Stimulated activated CD4-positive, alpha-beta T cell treated with anti-CD3 and anti-CD28 coated beads, Interleukin-1b, Interleukin-23, amount 100 ng/mL, for 4 hours (primary cell): ENCODE data around the gene ENPP1.
A peak's percentile ranks its signal among the peaks of the same experiment; 100 is the strongest.

Experiments
- DNase-seq, 2 donors: peaks; one replicate each; pipeline ENCODE4 v3.0.0-alpha.2; 2020; ENCODE audit warnings: low read depth in 2 of 2

Gene ENPP1

DNA sequence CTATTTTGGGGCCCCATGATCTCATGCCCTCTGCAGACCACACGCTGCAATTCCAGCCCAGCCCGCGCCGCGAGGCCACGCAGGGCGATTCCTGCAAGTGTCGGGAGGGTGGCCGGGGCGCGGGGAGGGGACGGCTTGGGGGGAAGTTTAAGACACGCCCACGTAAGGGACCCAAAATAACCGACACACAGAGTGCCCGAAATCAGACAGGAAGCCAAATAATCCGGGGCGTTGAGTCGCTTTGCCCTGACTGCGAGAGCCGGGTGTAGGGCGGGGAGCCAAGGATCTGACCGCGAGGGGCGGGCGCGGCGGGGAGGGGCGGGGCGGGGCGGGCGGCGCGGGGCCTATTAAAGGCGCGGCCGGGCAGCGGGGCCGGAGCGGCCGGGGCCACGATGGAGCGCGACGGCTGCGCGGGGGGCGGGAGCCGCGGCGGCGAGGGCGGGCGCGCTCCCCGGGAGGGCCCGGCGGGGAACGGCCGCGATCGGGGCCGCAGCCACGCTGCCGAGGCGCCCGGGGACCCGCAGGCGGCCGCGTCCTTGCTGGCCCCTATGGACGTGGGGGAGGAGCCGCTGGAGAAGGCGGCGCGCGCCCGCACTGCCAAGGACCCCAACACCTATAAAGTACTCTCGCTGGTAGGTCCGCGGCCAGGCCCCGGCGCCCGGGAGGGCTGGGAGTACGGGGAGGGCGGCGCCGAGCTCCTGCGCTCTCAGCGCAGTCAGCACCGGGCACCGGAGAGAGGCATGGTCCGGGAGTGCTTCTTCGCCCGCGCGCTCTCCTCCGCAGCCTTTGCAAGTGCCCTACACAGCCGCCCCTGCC is at the start of gene ENPP1:
ENPP1 (plus strand) TSS at position 377 of the 816 bp plus-strand sequence; CDS start at position 393, 16 bp downstream.
- peak in 1 of 2 donors; percentile 29 for DNase-seq

DNA sequence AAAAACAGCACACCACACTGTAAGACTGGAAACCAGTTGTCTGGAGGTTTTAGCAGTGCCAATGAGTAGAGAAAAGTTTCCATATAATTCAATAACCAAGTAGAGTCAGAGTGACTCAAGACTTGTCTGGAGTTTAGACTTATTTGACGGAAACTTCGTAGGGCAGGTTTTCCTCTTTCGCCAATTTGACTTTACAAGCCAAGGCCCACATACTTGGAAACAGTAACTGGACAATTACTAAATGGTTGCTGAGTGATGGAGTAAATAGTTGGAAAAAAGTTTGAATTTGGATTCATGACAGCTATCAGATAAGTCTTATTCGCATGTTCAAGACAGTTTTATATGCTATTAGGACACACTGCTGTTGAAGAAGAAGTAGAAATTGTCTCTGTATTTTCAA is 48.9 kb upstream of the ENPP1 start:
- DNase-seq, result no peak

DNA sequence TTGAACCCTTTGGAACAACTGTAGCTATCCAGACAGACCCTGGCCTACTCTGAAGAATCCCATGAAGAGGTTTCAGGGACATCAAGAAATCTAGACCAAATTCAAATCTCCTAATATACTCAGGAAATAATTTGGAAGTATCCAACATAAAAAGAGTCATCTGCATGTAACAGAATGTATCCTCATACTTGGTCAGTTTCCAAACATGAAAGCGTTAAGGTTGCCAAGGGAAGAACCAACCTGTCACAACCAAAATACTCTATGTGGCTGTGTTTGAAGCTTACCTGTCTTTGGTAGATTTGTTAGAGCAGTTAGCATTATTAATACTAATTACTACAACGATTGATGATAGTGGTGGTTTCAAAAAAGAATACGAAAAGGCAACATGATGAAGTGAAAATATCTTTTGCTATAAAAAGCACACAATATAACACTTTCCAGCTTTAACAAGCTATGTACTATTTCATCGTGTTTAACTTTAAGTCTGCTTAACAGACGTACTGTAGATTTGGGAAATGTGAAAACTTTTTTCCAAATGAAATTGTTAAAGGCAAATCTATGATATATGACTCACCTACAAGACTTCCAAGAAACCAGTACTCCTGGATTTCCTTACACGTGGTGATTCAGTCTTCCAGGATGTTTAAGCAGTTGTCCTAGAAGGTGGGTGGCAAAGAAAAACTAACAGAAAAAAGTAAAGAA is 46.6 kb upstream of the ENPP1 start:
- no peak for DNase-seq

DNA sequence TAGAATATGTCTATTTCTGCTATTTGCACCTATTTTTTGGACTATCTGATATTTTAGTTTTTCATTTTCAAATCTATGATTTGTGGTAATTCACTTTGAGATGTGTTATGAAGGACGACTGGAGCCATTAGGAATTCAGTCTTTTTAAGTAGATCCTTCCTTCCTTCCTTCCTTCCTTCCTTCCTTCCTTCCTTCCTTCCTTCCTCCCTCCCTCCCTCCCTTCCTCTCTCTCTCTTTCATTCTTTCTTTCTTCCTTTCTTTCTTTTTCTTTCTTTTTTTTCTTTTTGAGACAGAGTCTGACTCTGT is 46.1 kb upstream of the ENPP1 start:
- no peak for DNase-seq

DNA sequence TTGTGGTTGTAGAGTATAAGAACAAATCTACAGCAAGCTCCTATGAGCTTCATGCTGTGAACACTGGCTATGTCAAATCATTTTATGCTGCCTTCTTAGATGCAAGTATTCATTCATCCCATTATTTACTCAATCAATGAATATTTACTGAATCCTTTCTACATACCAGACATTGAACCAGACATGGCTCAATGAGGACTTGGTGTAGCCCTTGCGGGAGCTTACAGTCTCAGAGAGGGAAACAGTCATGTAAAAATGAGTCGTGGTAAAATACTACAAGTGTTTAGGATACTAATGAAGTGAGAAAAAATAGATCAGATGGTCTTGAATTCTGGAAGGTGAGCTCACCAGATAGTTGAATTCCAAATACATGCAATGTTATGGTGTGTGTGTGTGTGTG is 44.8 kb upstream of the ENPP1 start:
- DNase-seq, result no peak

DNA sequence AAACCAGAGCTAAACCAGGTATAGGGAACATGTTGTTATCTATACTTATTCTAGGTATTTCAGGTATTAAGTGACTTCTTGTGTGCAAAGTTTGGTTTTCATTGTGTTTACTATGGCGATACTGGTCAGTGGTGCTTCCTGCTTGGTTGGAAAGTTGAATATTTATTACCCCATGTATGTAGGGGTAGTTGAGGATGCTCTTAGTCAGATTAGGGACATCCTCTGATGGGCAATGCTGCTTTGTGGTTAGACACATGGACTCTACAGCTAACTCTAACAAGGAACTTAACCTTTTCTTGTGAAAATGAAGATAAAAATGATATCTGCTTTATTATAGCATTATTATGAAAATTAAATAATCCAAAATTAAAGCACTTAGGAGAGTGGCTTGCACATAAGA is 44.1 kb upstream of the ENPP1 start:
- no peak for DNase-seq

DNA sequence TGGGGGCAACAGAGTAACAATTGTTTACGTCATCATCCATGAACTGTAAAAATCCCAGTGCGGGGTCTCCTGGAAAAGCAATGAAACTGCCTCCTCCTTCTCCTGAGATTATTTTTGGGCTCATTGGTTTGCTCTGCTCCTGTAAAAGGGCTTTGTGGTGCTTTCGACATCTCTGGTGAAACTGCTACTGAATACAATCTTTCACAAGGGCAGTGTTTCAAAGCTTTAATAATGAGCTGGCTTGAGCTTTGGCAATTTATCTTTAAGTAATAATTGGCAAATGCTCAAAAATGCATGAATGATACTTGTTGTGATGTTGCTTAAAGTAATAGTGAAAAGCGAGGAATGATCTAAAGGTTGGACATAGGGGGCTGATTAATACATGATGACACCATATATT is 43.5 kb upstream of the ENPP1 start:
- no peak for DNase-seq

DNA sequence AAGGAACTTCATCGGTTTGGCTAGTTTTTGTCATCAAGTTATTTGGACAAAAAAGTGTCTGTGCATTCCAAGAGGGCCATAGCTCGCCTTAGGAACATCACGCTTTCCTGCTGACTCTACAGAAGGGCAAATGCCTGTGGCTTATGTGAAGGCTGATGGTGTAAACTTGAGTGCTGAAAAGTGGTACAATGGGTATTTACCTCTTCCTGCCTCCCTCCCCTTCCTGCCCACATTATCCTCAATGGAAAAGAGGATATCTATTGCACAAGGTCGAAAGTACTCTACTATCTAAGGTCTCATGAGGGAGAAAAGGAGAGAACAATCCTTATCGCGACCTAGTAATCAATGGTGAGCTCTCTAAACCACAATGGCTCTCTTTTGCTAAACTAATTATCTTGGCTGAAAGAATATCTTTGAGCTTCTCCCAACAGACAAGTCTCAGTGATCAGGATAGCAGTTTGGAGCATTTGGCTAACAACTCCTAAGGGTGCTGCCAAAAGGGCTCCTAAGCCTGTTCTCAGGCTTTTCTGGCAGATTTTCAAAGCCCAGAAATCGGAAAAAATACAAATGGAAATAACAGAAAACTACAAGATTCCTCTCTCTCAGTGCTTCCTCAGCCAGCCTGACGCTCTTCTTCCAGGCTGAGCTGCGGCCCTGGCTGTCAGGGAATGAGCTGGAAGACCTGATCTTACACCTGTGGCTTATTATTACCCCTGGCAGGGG is 42.6 kb upstream of the ENPP1 start:
- no peak for DNase-seq

DNA sequence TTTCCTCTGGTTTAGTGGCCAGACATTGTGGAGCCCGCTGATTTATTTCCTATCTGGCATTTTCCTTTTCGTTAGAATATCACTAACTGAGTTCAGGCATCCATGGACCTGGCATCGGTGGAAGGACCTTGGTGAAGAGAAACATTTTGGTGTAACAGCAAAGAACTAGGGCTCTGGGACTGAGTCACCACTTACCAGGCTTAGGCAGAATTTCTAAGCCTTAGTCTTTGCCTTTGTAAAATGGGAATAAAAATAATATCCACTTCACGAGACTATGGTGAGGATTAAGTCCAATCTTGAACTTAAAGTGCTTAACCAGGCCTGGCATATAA is 42.0 kb upstream of the ENPP1 start:
- DNase-seq, result no peak

DNA sequence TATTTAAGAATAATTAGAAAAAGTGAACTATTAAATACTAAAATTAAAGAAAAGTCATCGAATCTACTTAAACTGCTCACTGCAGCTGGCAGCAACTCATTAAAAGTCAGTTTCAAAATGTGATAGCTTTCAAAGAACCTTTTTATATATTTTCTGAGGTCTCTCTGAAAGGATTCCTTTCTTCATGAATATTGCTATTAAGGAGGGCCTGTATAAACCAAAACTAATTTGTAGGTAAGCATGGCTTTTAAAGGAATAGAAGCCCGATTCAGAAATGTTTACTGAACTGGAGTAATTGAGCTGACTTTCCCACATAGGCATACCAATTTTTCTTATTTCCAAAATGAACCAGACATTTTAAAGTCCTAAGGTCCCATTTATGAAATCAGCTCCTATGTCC is 41.2 kb upstream of the ENPP1 start:
- no peak for DNase-seq

DNA sequence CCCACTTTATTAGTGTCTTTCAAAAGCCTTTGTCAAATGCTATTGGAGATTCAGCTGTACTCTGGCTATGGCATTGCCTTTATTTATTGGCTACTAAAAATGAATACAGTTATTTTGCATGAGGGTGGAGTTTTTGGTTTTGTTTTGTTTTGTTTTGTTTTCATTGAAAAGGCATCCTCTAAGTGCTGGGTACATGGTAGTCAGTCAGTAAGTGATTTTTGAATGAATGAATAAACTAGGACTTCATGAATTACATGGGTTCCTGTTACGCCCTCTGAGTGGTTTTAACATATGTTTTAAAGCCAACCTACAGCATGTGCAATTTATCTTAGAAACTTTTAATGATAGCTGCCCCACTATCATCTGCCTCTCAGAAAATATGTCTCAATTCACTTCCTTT is 38.9 kb upstream of the ENPP1 start:
- DNase-seq, result no peak

DNA sequence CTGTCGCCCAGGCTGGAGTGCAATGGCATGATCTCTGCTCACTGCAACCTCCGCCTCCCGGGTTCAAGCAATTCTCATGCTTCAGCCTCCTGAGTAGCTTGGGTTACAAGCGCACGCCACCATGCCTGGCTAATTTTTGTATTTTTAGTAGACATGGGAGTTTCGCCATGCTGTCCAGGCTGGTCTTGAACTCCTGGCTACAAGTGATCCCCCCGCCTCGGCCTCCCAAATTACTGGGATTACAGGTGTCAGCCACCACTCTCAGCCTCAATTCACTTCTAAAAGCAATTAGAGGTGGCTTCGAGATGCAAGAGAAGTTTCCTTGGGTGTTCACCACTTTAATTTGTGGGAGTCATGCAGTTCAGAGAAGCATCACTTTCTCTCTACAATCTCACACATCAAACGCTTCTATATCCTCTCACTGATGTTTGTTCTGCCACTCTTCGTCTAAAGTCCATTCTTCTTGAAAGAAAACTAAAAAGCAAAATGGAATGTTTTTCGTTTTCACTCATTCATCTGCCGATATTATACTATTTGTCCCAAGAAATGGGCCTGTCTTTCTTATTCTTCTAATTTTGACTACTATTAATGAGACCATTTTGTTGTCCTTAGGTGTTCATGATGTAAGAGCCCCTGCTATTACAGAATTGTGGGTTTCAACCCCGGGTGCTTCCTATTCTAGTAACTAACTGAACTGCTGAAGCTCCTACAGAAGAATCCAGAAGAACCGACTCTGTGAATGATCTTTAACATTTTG is 38.3 kb upstream of the ENPP1 start:
- no peak for DNase-seq

DNA sequence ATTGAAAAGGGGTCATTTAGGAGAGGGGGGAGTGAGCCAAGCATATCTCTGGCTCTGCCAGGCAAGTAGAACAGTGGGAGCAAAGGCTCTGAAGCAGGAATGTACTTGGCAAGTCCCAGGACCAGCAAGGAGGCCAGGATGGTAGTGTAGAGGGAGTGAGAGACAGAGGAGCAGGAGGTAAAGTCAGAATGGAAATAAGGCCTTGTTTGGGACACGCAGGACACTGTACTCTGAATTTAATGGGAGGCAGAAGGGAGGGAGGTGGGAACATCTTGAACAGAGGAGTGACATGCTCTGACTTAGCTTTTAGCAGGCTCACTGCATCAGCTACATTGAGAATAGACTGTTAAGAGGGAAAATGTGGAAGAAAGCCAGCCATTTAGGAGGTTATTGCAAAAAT is 37.0 kb upstream of the ENPP1 start:
- no peak for DNase-seq

DNA sequence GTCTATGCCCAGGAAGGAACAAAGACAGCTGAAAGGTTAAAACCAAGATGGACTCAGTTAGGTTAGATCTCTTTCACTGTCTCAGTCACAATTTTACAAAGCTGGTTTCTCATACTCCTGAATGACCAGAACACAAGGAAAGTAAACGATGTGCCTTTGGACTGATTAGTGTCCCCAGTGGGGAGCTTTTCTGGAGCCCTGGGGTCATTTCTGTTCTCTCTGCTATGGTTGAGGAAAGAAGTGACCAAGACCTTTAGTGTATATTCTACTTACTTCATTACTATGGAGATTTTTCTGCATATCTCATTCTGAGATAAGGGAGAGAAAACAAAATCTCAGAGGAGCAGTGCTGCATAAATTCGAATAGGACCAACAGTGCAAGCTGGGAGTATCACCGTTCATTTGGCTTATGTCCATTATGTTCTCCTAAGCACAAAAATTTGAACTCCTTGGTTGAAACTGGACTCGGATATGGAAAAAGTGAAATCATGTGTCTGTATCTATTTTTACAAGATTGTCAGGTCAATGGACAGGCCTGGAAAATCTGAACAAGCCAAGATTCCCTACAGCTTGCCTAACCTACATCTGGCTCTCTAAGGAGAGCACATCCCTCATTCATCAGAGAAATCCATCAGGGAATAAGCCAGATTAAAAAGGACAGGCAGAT is 34.4 kb upstream of the ENPP1 start:
- no peak for DNase-seq

DNA sequence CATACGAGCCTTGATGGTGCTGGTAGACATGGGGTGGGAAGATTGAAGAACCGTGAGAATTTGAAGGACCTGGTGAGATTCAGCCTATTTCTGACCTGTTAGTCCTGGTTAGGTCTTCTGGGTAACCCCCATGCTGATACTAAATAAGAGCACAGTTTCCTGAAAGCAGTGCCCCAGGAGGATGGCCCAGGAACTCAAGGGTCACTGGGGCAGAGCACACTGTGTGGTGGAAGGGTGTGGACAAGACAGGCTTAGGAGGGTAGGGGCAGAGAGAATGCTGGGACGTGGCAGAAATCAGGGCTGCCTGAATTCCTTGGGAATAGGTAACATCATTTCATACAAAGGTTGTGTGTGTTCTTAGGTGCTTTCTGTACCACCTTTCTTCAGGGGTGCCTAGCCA is 31.9 kb upstream of the ENPP1 start:
- no peak for DNase-seq

DNA sequence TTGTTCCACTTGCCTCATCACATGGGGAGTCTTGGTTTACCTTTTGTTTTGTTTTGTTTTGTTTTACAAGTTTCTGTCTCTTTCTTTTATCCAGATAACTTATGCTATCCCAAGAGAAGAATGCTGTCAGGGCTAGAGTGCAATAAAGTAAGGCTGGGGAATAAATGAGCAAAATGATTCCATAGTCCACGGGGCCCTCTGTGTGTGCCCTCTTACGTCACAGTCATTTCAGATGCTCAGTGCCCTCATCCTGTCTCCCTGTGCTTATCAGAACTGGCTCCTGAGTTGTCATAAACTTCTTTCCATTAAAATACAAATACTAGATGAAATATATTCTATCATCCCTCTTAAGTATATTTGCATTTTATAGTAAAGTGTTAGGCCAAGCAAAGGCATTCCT is 30.8 kb upstream of the ENPP1 start:
- DNase-seq, result no peak

DNA sequence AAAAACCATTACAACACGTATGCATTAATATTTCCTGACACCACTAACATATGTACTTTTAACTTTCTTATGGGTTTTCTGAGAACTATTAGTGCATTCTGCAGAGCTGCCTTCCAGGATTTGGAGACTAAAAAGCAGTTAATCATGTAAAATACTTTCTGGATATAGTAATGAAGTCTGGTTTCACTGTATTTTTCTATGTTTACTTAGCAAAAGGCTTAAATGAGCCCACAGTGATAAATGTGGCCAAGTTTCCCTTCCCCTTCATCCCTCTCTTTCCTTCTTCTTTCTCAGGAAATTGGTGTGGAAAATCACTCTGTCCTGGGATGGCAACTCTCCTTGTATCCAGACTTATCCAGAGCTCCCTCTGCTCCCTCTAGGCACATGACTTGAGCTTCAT is 29.7 kb upstream of the ENPP1 start:
- DNase-seq, result no peak

DNA sequence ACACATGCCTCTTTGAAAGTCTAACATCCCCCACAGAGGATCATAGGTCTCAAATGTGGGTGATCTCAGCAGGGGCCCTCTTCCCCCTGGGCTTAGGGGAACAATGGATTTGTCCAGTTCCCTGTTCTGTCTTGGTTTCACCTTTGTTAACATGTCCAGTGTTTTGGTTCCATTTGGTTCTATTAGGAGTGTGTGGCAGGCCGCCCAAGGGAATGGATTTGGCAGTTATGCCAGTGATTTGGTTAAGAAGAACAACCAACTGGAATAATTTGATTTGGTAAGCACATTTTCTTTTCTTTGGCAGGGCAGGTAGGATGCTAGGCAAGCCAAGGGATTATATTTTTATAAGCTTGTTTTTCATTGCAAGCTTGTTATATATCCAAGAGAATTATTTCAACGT is 28.5 kb upstream of the ENPP1 start:
- no peak for DNase-seq

DNA sequence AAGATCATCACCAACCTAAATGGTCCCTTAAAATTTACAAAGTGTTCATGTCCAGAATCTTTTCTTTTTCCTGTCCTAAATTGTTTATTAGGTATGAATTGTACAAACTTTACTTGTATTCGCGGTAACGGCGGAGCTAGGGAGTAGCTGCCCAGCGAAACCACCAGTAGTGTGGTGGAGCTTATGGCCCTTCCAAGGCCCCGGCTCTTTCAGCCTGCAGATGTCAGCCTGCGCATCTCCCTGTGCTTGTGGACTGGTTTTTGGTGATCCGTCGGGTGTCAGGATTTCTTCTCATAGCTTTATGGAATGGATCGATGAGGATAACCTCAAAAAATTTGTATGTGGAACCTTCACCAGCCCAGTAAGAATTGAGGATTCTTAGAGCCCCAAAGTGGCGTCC is 27.2 kb upstream of the ENPP1 start:
- no peak for DNase-seq

DNA sequence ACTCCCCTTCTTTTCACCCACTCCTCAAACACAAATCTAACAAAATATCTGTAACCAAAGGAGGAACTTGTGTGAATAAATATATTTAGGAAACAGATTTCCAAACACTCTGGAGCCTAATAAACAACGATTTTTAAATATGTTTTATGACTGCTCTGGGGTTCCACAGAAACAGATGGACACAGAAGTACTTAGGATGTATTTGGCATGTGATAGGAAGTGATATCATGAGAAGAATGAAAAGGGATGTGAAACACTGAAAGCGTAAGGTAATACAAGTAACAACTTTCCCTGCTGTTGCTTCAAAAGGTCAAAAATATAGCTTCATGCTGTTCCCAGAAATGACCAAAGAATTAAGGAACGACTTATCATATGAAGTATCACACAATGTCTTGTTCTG is 26.1 kb upstream of the ENPP1 start:
- no peak for DNase-seq

DNA sequence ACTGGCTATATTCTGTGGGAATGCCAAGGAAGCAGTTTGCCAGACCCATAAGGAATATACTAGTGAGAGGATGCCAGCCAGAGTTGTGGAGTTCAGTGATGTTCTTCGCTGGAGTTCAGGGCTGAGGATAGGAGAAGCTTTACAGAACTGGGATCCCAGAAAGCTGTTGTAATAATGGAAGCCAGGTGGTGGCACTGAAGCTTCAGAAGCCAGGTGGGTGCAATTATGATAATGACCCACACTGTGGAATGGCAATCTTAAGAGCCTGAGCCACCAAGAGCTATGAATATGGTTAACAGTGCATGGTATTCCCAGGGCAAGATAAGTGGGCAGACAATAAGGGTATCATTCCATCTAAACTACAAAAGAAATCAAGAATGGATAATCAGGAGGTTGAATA is 25.1 kb upstream of the ENPP1 start:
- DNase-seq, result no peak

DNA sequence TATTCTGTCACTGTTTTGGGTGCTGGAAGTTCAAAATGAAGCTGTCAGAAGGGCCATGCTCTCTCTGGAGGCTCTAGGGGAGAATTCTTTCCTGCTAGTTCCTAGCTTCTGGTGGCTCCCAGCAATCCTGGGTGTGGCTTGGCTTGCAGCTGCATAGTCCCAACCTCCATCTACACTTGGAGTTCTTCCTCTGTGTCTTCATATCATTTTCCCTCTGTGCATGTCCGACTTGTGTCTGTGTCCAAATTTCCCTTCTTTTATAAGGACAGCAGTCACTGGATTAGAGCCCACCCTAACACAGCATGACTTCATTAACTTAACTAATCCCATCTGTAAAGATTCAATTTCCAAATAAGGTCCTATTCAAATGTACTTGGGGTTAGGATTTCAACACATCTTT is 23.3 kb upstream of the ENPP1 start:
- no peak for DNase-seq
